HUES6 (cell line): ENCODE data around the gene UMOD.

Experiments
- H3K27ac ChIP-seq: 2 replicates; pipeline ENCODE4 v1.7.0; 2013; ENCODE audit warnings: low read depth, mild to moderate bottlenecking, low read length, inconsistent platforms
- H3K27me3 ChIP-seq: 2 replicates; pipeline ENCODE4 v1.6.1; 2013; ENCODE audit warnings: low read length; ENCODE audit not compliant: control insufficient read depth, insufficient read depth
- H3K36me3 ChIP-seq: 2 replicates; pipeline ENCODE4 v1.6.1; 2013; ENCODE audit warnings: low read length; ENCODE audit not compliant: control insufficient read depth, insufficient read depth
- H3K4me1 ChIP-seq: 2 replicates; pipeline ENCODE4 v1.6.1; 2013; ENCODE audit warnings: low read length; ENCODE audit not compliant: control insufficient read depth, insufficient read depth
- H3K4me3 ChIP-seq: 2 replicates; pipeline ENCODE4 v1.5.1; 2013; ENCODE audit warnings: low read depth, low read length
- H3K9ac ChIP-seq: one replicate; pipeline ENCODE4 v1.6.1; 2013; ENCODE audit warnings: mild to moderate bottlenecking, low read length
- H3K9me3 ChIP-seq: 2 replicates; pipeline ENCODE4 v1.6.1; 2013; ENCODE audit warnings: low read depth, low read length; ENCODE audit not compliant: control insufficient read depth, insufficient read depth

The UMOD gene

GRCh38 chr16:20300312-20301097, 52.0 kb downstream of the UMOD start:
- Histone ChIP-seq H3K27me3 (no peaks in the 10 kb centered on the region), H3K4me3 (no peak overlapping the region), H3K4me1 (no peaks in the 10 kb centered on the region; the same call in 1 of the 2 replicates), H3K36me3 (no peaks in the 10 kb centered on the region), H3K9ac (no peak overlapping the region), H3K9me3 (no peaks in the 10 kb centered on the region), H3K27ac (no peak overlapping the region)

GRCh38 chr16:20298452-20298851, 54.1 kb downstream of the UMOD start:
- no peaks in the 10 kb centered on the region for H3K36me3 ChIP-seq
- H3K27ac ChIP-seq = no peak overlapping the region
- H3K9ac ChIP-seq = no peak overlapping the region
- no peak overlapping the region for H3K4me3 ChIP-seq
- no peaks in the 10 kb centered on the region for H3K27me3 ChIP-seq
- H3K9me3 ChIP-seq = no peaks in the 10 kb centered on the region
- H3K4me1 ChIP-seq = peaks cover 8% of the 10 kb centered on the region

GRCh38 chr16:20291208-20292206, 61.0 kb downstream of the UMOD start:
- Histone ChIP-seq H3K27me3 (no peaks in the 10 kb centered on the region), H3K9me3 (no peaks in the 10 kb centered on the region), H3K36me3 (no peaks in the 10 kb centered on the region)

GRCh38 chr16:20289571-20289970, 62.9 kb downstream of the UMOD start:
- H3K27me3 ChIP-seq = no peaks in the 10 kb centered on the region
- peaks cover 21% of the 10 kb centered on the region for H3K4me1 ChIP-seq
- H3K9ac ChIP-seq = no peak overlapping the region
- no peaks in the 10 kb centered on the region for H3K36me3 ChIP-seq
- no peak overlapping the region for H3K4me3 ChIP-seq
- no peak overlapping the region for H3K27ac ChIP-seq
- H3K9me3 ChIP-seq = no peaks in the 10 kb centered on the region

More at GRCh38 chr16:20291208-20292206, 61.0 kb downstream of the UMOD start:
- no peak overlapping the region for H3K27ac ChIP-seq
- H3K9ac ChIP-seq = no peak overlapping the region
- H3K4me1 ChIP-seq = peaks cover 19% of the 10 kb centered on the region
- H3K4me3 ChIP-seq = no peak overlapping the region

- Histone ChIP-seq H3K27me3 (no peaks in the 10 kb centered on the region), H3K27ac (no peak overlapping the region), H3K4me1 (peaks cover 6% of the 10 kb centered on the region), H3K9ac (no peak overlapping the region), H3K36me3 (no peaks in the 10 kb centered on the region), H3K4me3 (no peak overlapping the region), H3K9me3 (no peaks in the 10 kb centered on the region)
Observed at GRCh38 chr16:20285993-20286499, 66.5 kb downstream of the UMOD start.
